ENCODE results near the gene PCSK9. TPM values are rescaled to one million over a fixed set of nuclear protein-coding genes. Genes with fewer than 3 reads are reported as not detected.

PCSK9 gene
- total RNA-seq, 5 donors from 2014 or later (not counting 1 experiment from before 2014, with no cell fraction given), result 0.30 to 0.38 (median 0.35) TPM; not detected in 2

GRCh38 chr1:55087439-55087838 is 48.1 kb downstream of the PCSK9 start:
- ChIA-PET CTCF (no interaction called here), POLR2A (no interaction called here)
- no peak for DNase-seq
- Mint-ChIP-seq H3K36me3 (peaks cover 76% of the 10 kb centered on the region), H3K4me1 (peaks cover 0 to 2% (median 2%) of the 10 kb centered on the region in 3 donors), H3K27me3 (no peaks in the 10 kb centered on the region), H3K27ac (no peak overlapping the region), H3K4me3 (no peak overlapping the region), H3K9me3 (no peaks in the 10 kb centered on the region)
- H3K4me1 ChIP-seq (ENCODE audit: control insufficient read depth in 1 of 2, extremely low read depth in 1 of 2, insufficient read depth in 2 of 2, low read length in 2 of 2), result no peaks in the 10 kb centered on the region
- H3K36me3 ChIP-seq (ENCODE audit: control insufficient read depth in 2 of 2, extremely low read depth in 1 of 2, insufficient read depth in 1 of 2, low read length in 1 of 2), result peaks cover 19 to 93% of the 10 kb centered on the region in 2 donors
- no peak overlapping the region for H3K4me3 ChIP-seq (ENCODE audit: control insufficient read depth in 1 of 2, extremely low read depth in 1 of 2, low read length in 1 of 2)
- WGBS (ENCODE audit: insufficient coverage), result 100% methylated on average over 1 of the region's 3 CpGs
- no peaks in the 10 kb centered on the region for H3K27me3 ChIP-seq (replicated peaks in 1 of 2; ENCODE audit: control insufficient read depth in 2 of 2, extremely low read depth in 1 of 2, insufficient read depth in 2 of 2, low read length in 1 of 2)
- H3K9me3 ChIP-seq, result no peaks in the 10 kb centered on the region
- ATAC-seq (replicated peaks in 1 of 4), result no peak
- no peak overlapping the region for H3K27ac ChIP-seq (ENCODE audit: low read length)

DNA sequence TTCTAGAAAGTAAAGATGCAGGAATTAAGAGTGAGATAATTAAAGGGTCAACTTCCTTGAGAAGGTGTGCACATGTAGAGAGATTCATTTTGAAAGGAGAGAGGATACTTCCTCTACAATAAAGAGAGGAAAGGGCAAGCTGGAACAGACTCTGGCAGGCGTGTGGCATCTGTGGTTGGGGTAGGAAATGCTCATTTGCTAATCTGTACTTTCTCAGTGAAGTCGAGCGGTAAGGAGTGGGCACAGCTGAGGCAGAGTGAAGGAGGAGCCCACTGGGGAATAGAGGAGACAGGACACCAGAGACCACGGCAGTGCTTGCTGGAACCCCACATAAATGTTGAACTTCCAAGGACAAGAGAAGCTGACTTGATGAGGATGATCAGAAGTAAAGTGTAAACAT is 49.1 kb downstream of the PCSK9 start:
- H3K36me3 ChIP-seq (ENCODE audit: control insufficient read depth in 2 of 2, extremely low read depth in 1 of 2, insufficient read depth in 1 of 2, low read length in 1 of 2), result peaks cover 19 to 92% of the 10 kb centered on the region in 2 donors
- WGBS (ENCODE audit: insufficient coverage), result 13% methylated on average over 1 of the region's 4 CpGs
- POLR2A ChIA-PET, result no interaction called here
- no peaks in the 10 kb centered on the region for H3K9me3 ChIP-seq
- no peaks in the 10 kb centered on the region for H3K4me1 ChIP-seq (ENCODE audit: control insufficient read depth in 1 of 2, extremely low read depth in 1 of 2, insufficient read depth in 2 of 2, low read length in 2 of 2)
- Mint-ChIP-seq H3K27me3 (no peaks in the 10 kb centered on the region), H3K27ac (peak overlapping the region; percentile 21 to 62), H3K9me3 (no peaks in the 10 kb centered on the region), H3K36me3 (peaks cover 73% of the 10 kb centered on the region), H3K4me3 (no peak overlapping the region), H3K4me1 (peaks cover 0 to 2% (median 2%) of the 10 kb centered on the region in 3 donors)
- no peaks in the 10 kb centered on the region for H3K27me3 ChIP-seq (replicated peaks in 1 of 2; ENCODE audit: control insufficient read depth in 2 of 2, extremely low read depth in 1 of 2, insufficient read depth in 2 of 2, low read length in 1 of 2)
- no peak for ATAC-seq (replicated peaks in 1 of 4)
- CTCF ChIA-PET, result interaction anchor here in 1 of 2 donors (0.6 kb wide), 1 partner anchor 17 kb away, joined by 3 read pairs; no protein-coding TSS in a partner anchor
- DNase-seq, result no peak
- no peak overlapping the region for H3K4me3 ChIP-seq (ENCODE audit: control insufficient read depth in 1 of 2, extremely low read depth in 1 of 2, low read length in 1 of 2)
- H3K27ac ChIP-seq (ENCODE audit: low read length), result no peak overlapping the region

- Histone ChIP-seq H3K27me3 (replicated peaks in 1 of 2; ENCODE audit: control insufficient read depth in 2 of 2, extremely low read depth in 1 of 2, insufficient read depth in 2 of 2, low read length in 1 of 2) (no peaks in the 10 kb centered on the region), H3K4me1 (ENCODE audit: control insufficient read depth in 1 of 2, extremely low read depth in 1 of 2, insufficient read depth in 2 of 2, low read length in 2 of 2) (no peaks in the 10 kb centered on the region), H3K4me3 (ENCODE audit: control insufficient read depth in 1 of 2, extremely low read depth in 1 of 2, low read length in 1 of 2) (no peak overlapping the region), H3K27ac (ENCODE audit: low read length) (no peak overlapping the region), H3K36me3 (ENCODE audit: control insufficient read depth in 2 of 2, extremely low read depth in 1 of 2, insufficient read depth in 1 of 2, low read length in 1 of 2) (peaks cover 19 to 89% of the 10 kb centered on the region in 2 donors), H3K9me3 (no peaks in the 10 kb centered on the region)
- H3K4me3 Mint-ChIP-seq, result no peak overlapping the region
- POLR2A ChIA-PET, result no interaction called here
- no peak for DNase-seq
- WGBS (ENCODE audit: insufficient coverage), result no CpG with 5 or more reads among the region's 2 CpGs
- no peaks in the 10 kb centered on the region for H3K27me3 Mint-ChIP-seq
- H3K9me3 Mint-ChIP-seq, result no peaks in the 10 kb centered on the region
- H3K27ac Mint-ChIP-seq, result no peak overlapping the region
- peaks cover 70% of the 10 kb centered on the region for H3K36me3 Mint-ChIP-seq
- no peak for ATAC-seq (replicated peaks in 1 of 4)
- peaks cover 0 to 2% (median 2%) of the 10 kb centered on the region in 3 donors for H3K4me1 Mint-ChIP-seq
- CTCF ChIA-PET, result no interaction called here
These were observed 50.3 kb downstream of the PCSK9 start for GRCh38 chr1:55089683-55090082.

DNA sequence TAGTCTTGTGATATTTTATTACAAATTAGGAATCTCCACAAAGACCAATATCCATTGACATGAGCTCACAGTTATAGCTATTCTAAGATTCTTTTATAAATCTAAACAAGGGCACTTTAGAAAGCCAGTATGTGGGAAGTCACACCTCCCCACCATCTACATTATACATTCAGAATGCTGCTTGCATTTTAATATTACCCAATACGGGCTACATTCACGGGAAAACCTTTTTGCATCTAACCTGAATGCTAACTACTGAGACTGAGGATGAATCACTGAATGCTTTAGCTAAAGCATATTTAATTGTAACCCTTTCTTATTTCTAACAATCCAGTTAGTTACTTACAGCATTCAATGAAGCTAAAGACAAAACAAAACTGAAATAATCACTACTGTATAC is 53.1 kb downstream of the PCSK9 start:
- H3K36me3 Mint-ChIP-seq, result peaks cover 74% of the 10 kb centered on the region
- ChIA-PET POLR2A (no interaction called here), CTCF (interaction anchor here in 1 of 2 donors (0.5 to 1.4 kb wide), 2 partner anchors 9 to 19 kb away, joined by 3 to 5 read pairs; no protein-coding TSS in a partner anchor)
- 100% methylated on average over 2 of the region's 2 CpGs for WGBS (ENCODE audit: insufficient coverage)
- DNase-seq, result no peak
- H3K27me3 Mint-ChIP-seq, result no peaks in the 10 kb centered on the region
- no peak overlapping the region for H3K27ac ChIP-seq (ENCODE audit: low read length)
- no peak overlapping the region for H3K27ac Mint-ChIP-seq
- no peaks in the 10 kb centered on the region for H3K4me1 ChIP-seq (ENCODE audit: control insufficient read depth in 1 of 2, extremely low read depth in 1 of 2, insufficient read depth in 2 of 2, low read length in 2 of 2)
- H3K4me3 Mint-ChIP-seq, result no peak overlapping the region
- H3K4me1 Mint-ChIP-seq, result peaks cover 0 to 2% (median 2%) of the 10 kb centered on the region in 3 donors
- no peak overlapping the region for H3K4me3 ChIP-seq (ENCODE audit: control insufficient read depth in 1 of 2, extremely low read depth in 1 of 2, low read length in 1 of 2)
- peaks cover 8 to 91% of the 10 kb centered on the region in 2 donors for H3K36me3 ChIP-seq (ENCODE audit: control insufficient read depth in 2 of 2, extremely low read depth in 1 of 2, insufficient read depth in 1 of 2, low read length in 1 of 2)
- no peaks in the 10 kb centered on the region for H3K9me3 Mint-ChIP-seq
- no peaks in the 10 kb centered on the region for H3K27me3 ChIP-seq (replicated peaks in 1 of 2; ENCODE audit: control insufficient read depth in 2 of 2, extremely low read depth in 1 of 2, insufficient read depth in 2 of 2, low read length in 1 of 2)
- H3K9me3 ChIP-seq, result no peaks in the 10 kb centered on the region
- no peak for ATAC-seq (replicated peaks in 1 of 4)

DNA sequence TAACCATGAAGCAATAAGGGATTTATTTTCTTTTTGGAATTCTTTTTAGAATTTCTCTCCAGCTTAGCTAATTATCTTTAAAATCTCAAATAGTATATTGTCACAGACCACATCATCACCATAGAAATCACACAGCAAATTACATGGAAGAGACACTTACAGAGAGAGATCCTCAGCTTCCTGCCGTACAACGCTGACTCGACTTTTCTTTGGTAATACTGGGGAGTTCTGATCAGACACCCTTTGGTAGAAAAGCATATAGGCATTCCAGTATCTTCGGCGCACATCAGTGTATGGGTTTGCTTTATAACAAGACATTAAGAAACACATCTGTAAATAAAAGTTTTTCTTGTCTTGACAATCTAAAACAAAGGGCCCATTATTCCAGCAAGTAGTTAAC is 55.7 kb downstream of the PCSK9 start:
- Histone ChIP-seq H3K36me3 (ENCODE audit: control insufficient read depth in 2 of 2, extremely low read depth in 1 of 2, insufficient read depth in 1 of 2, low read length in 1 of 2) (peaks cover 0 to 94% of the 10 kb centered on the region in 2 donors), H3K9me3 (no peaks in the 10 kb centered on the region), H3K4me1 (ENCODE audit: control insufficient read depth in 1 of 2, extremely low read depth in 1 of 2, insufficient read depth in 2 of 2, low read length in 2 of 2) (no peaks in the 10 kb centered on the region), H3K27me3 (replicated peaks in 1 of 2; ENCODE audit: control insufficient read depth in 2 of 2, extremely low read depth in 1 of 2, insufficient read depth in 2 of 2, low read length in 1 of 2) (no peaks in the 10 kb centered on the region), H3K27ac (ENCODE audit: low read length) (no peak overlapping the region), H3K4me3 (ENCODE audit: control insufficient read depth in 1 of 2, extremely low read depth in 1 of 2, low read length in 1 of 2) (no peak overlapping the region)
- ATAC-seq (replicated peaks in 1 of 4) (no peak), DNase-seq (no peak)
- CTCF ChIA-PET, result no interaction called here
- H3K4me3 Mint-ChIP-seq, result no peak overlapping the region
- POLR2A ChIA-PET, result no interaction called here
- no CpG with 5 or more reads among the region's 5 CpGs for WGBS (ENCODE audit: insufficient coverage)
- H3K27ac Mint-ChIP-seq, result no peak overlapping the region
- no peaks in the 10 kb centered on the region for H3K4me1 Mint-ChIP-seq
- H3K27me3 Mint-ChIP-seq, result no peaks in the 10 kb centered on the region
- H3K9me3 Mint-ChIP-seq, result no peaks in the 10 kb centered on the region
- H3K36me3 Mint-ChIP-seq, result peaks cover 69% of the 10 kb centered on the region

DNA sequence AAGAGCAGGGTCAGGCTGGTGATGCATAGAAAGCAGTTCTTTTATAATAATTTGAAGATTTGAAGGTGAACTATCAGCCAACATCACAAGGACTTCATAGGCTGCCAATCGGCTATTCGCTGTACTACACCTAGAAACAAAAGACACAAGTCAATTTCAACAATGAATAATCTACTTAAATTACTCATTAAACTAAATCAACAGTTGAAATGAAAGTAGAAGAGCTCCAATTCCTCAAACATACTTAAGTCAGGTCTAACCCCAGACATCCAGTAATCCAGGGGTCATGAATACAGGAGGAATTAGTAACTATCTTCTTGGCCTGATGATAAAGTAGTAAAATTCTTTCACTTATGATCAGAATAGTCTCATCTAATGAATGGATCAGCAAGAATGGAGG is 64.5 kb downstream of the PCSK9 start:
- H3K4me3 Mint-ChIP-seq, result no peak overlapping the region
- Histone ChIP-seq H3K4me3 (ENCODE audit: control insufficient read depth in 1 of 2, extremely low read depth in 1 of 2, low read length in 1 of 2) (no peak overlapping the region), H3K9me3 (no peaks in the 10 kb centered on the region), H3K36me3 (ENCODE audit: control insufficient read depth in 2 of 2, extremely low read depth in 1 of 2, insufficient read depth in 1 of 2, low read length in 1 of 2) (peaks cover 4 to 96% of the 10 kb centered on the region in 2 donors), H3K27me3 (replicated peaks in 1 of 2; ENCODE audit: control insufficient read depth in 2 of 2, extremely low read depth in 1 of 2, insufficient read depth in 2 of 2, low read length in 1 of 2) (no peaks in the 10 kb centered on the region), H3K27ac (ENCODE audit: low read length) (no peak overlapping the region), H3K4me1 (ENCODE audit: control insufficient read depth in 1 of 2, extremely low read depth in 1 of 2, insufficient read depth in 2 of 2, low read length in 2 of 2) (no peaks in the 10 kb centered on the region)
- no peaks in the 10 kb centered on the region for H3K4me1 Mint-ChIP-seq
- ChIA-PET POLR2A (interaction anchor here in 1 of 2 donors (0.6 kb wide), 1 partner anchor 224 kb away, joined by 3 read pairs; no protein-coding TSS in a partner anchor), CTCF (no interaction called here)
- no peak for DNase-seq
- no peaks in the 10 kb centered on the region for H3K9me3 Mint-ChIP-seq
- no peak for ATAC-seq (replicated peaks in 1 of 4)
- peaks cover 57% of the 10 kb centered on the region for H3K36me3 Mint-ChIP-seq
- no peak overlapping the region for H3K27ac Mint-ChIP-seq
- WGBS (ENCODE audit: insufficient coverage), result 100% methylated on average over 1 of the region's 2 CpGs
- H3K27me3 Mint-ChIP-seq, result no peaks in the 10 kb centered on the region

DNA sequence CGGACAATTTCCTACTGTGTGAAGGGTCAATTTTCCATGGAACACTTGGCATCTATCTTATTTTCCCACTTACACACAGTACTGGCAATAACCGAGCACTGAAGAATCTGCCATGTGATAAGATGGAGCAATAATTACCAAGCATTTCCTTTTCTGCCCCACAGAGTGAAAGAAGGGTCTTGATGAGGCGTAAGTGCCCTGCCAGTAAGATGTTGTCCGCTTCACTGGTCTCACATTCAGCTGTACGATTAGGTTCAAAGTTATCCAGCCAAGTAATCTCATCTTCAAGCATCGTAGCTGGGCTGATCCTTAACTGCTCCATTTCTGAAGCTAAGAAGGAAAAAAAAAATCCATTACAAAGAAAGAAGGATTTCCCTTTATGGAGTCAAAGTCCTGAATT is 67.8 kb downstream of the PCSK9 start:
- WGBS (ENCODE audit: insufficient coverage), result 100% methylated on average over 4 of the region's 6 CpGs
- CTCF ChIA-PET, result no interaction called here
- peaks cover 4 to 87% of the 10 kb centered on the region in 2 donors for H3K36me3 ChIP-seq (ENCODE audit: control insufficient read depth in 2 of 2, extremely low read depth in 1 of 2, insufficient read depth in 1 of 2, low read length in 1 of 2)

More for the DNA sequence above, 67.8 kb downstream of the PCSK9 start:
- POLR2A ChIA-PET, result no interaction called here
- Histone ChIP-seq H3K4me3 (ENCODE audit: control insufficient read depth in 1 of 2, extremely low read depth in 1 of 2, low read length in 1 of 2) (no peak overlapping the region), H3K27ac (ENCODE audit: low read length) (no peak overlapping the region), H3K4me1 (ENCODE audit: control insufficient read depth in 1 of 2, extremely low read depth in 1 of 2, insufficient read depth in 2 of 2, low read length in 2 of 2) (no peaks in the 10 kb centered on the region), H3K27me3 (replicated peaks in 1 of 2; ENCODE audit: control insufficient read depth in 2 of 2, extremely low read depth in 1 of 2, insufficient read depth in 2 of 2, low read length in 1 of 2) (no peaks in the 10 kb centered on the region), H3K9me3 (no peaks in the 10 kb centered on the region)
- no peak overlapping the region for H3K4me3 Mint-ChIP-seq
- no peaks in the 10 kb centered on the region for H3K9me3 Mint-ChIP-seq
- H3K27ac Mint-ChIP-seq, result no peak overlapping the region
- no peak for ATAC-seq (replicated peaks in 1 of 4)
- no peaks in the 10 kb centered on the region for H3K27me3 Mint-ChIP-seq
- no peaks in the 10 kb centered on the region for H3K4me1 Mint-ChIP-seq
- peaks cover 66% of the 10 kb centered on the region for H3K36me3 Mint-ChIP-seq
- no peak for DNase-seq
